HG02885 (cell line): ENCODE measurements around the gene HDGFL3.
"Not testable (repeated sequence)": the region's sequence is repeated elsewhere in the genome, so short reads cannot be mapped to it uniquely, and the experiment has no call there.

Experiments
- ATAC-seq: cut with Tn5 transposase; IDR thresholded peaks from one replicate; pipeline ENCODE4 v1.9.1; 2021; ENCODE audit warnings: mild to moderate bottlenecking; ENCODE audit not compliant: unreplicated experiment, poor library complexity

Gene HDGFL3

GRCh38 chr15:83198476-83198875, 9.1 kb downstream of the HDGFL3 start:
- ATAC-seq, result no peak

- ATAC-seq, result no peak
These were observed 13.1 kb downstream of the HDGFL3 start for GRCh38 chr15:83194528-83194927.

- ATAC-seq, result no peak
These were observed 13.9 kb downstream of the HDGFL3 start for GRCh38 chr15:83193721-83194120.

GRCh38 chr15:83192742-83193141, 14.9 kb downstream of the HDGFL3 start:
- no peak for ATAC-seq

- no peak for ATAC-seq
These were observed 17.2 kb downstream of the HDGFL3 start for GRCh38 chr15:83190450-83190849.

- no peak for ATAC-seq
These were observed 22.1 kb downstream of the HDGFL3 start for GRCh38 chr15:83185561-83185960.

- no peak for ATAC-seq
These were observed 28.7 kb downstream of the HDGFL3 start for GRCh38 chr15:83178869-83179325.

- ATAC-seq, result no peak
These were observed 29.2 kb downstream of the HDGFL3 start for GRCh38 chr15:83178390-83178789.

- no peak for ATAC-seq
These were observed 32.7 kb downstream of the HDGFL3 start for GRCh38 chr15:83174891-83175290.

GRCh38 chr15:83170474-83171165, 37.0 kb downstream of the HDGFL3 start:
- no peak for ATAC-seq

GRCh38 chr15:83169576-83169975, 38.0 kb downstream of the HDGFL3 start:
- ATAC-seq, result not testable (repeated sequence)

GRCh38 chr15:83166830-83167229, 40.8 kb downstream of the HDGFL3 start:
- no peak for ATAC-seq

- no peak for ATAC-seq
These were observed 41.4 kb downstream of the HDGFL3 start for GRCh38 chr15:83166218-83166617.

- no peak for ATAC-seq
These were observed 42.7 kb downstream of the HDGFL3 start for GRCh38 chr15:83164771-83165404.

- no peak for ATAC-seq
These were observed 43.4 kb downstream of the HDGFL3 start for GRCh38 chr15:83164111-83164770.

GRCh38 chr15:83163032-83163431, 44.6 kb downstream of the HDGFL3 start:
- ATAC-seq, result no peak

- ATAC-seq, result no peak
These were observed 46.9 kb downstream of the HDGFL3 start for GRCh38 chr15:83160741-83161140.

- no peak for ATAC-seq
These were observed 49.2 kb downstream of the HDGFL3 start for GRCh38 chr15:83158393-83158792.

- ATAC-seq, result no peak
These were observed 51.7 kb downstream of the HDGFL3 start for GRCh38 chr15:83155942-83156341.

GRCh38 chr15:83153288-83153687, 54.3 kb downstream of the HDGFL3 start:
- no peak for ATAC-seq

- ATAC-seq, result no peak
These were observed 62.9 kb downstream of the HDGFL3 start for GRCh38 chr15:83144771-83145170.
